ENCODE results near the gene ASB17.
"Not testable (repeated sequence)": the region's sequence is repeated elsewhere in the genome, so short reads cannot be mapped to it uniquely, and the experiment has no call there.

ASB17 gene

GRCh38 chr1:75932304-75932703, at the start of gene ASB17:
Gene ASB17 (minus strand): TSS chr1:75932404. CDS start chr1:75932291, 113 bp downstream.
- DNase-seq: no peak

GRCh38 chr1:75980972-75981897, 49.0 kb upstream of the ASB17 start:
- no peak for DNase-seq

GRCh38 chr1:75970631-75971030, 38.4 kb upstream of the ASB17 start:
- DNase-seq: no peak

GRCh38 chr1:75969550-75969949, 37.3 kb upstream of the ASB17 start:
- no peak for DNase-seq

GRCh38 chr1:75967719-75968118, 35.5 kb upstream of the ASB17 start:
- DNase-seq: no peak

GRCh38 chr1:75964760-75965408, 32.7 kb upstream of the ASB17 start:
- no peak for DNase-seq

GRCh38 chr1:75964110-75964759, 32.0 kb upstream of the ASB17 start:
- DNase-seq: not testable (repeated sequence)

GRCh38 chr1:75954586-75954985, 22.4 kb upstream of the ASB17 start:
- DNase-seq: no peak

- DNase-seq: no peak
Measured at GRCh38 chr1:75953461-75953860, 21.3 kb upstream of the ASB17 start.

GRCh38 chr1:75952016-75952415, 19.8 kb upstream of the ASB17 start:
- DNase-seq: no peak

- no peak for DNase-seq
Measured at GRCh38 chr1:75950176-75950575, 18.0 kb upstream of the ASB17 start.

GRCh38 chr1:75943037-75943436, 10.8 kb upstream of the ASB17 start:
- not testable (repeated sequence) for DNase-seq

GRCh38 chr1:75937034-75937433, 4.8 kb upstream of the ASB17 start:
- no peak for DNase-seq

GRCh38 chr1:75922698-75923097, 9.5 kb downstream of the ASB17 start:
- DNase-seq: no peak

GRCh38 chr1:75916834-75917233, 15.4 kb downstream of the ASB17 start:
- DNase-seq: no peak

GRCh38 chr1:75908717-75909152, 23.5 kb downstream of the ASB17 start:
- peak; percentile 68 for DNase-seq

- DNase-seq: no peak
Measured at GRCh38 chr1:75901371-75901770, 30.8 kb downstream of the ASB17 start.

- DNase-seq: no peak
Measured at GRCh38 chr1:75884437-75884836, 47.8 kb downstream of the ASB17 start.

- no peak for DNase-seq
Measured at GRCh38 chr1:75879985-75880384, 52.2 kb downstream of the ASB17 start.

- DNase-seq: no peak
Measured at GRCh38 chr1:75870951-75871350, 61.3 kb downstream of the ASB17 start.
